SK-N-MC (cell line): ENCODE data around the gene ZBTB20.

Source experiments
- DNase-seq: peaks from one replicate; pipeline ENCODE4 v3.0.0-alpha.2; 2011; ENCODE audit warnings: low read depth, low spot score
- H3K27ac ChIP-seq: fragments of 200-600 bp; sonication (generic); 2 replicates; pipeline ENCODE4 v1.5.1; 2016; ENCODE audit warnings: mixed run types
- H3K36me3 ChIP-seq: fragments of 200-600 bp; sonication (generic); 2 replicates; pipeline ENCODE4 v1.6.1; 2017; ENCODE audit warnings: antibody characterized with exemption, low read length, mixed read lengths; ENCODE audit not compliant: insufficient read depth
- H3K4me3 ChIP-seq: fragments of 200-600 bp; sonication (generic); 2 replicates; pipeline ENCODE4 v1.5.1; 2016
- H3K9ac ChIP-seq: fragments of 200-600 bp; sonication (generic); 2 replicates; pipeline ENCODE4 v1.8.0; 2017; ENCODE audit warnings: mixed run types, mixed read lengths; ENCODE audit not compliant: insufficient read length
- H3K9me3 ChIP-seq: fragments of 200-600 bp; sonication (generic); 2 replicates; pipeline ENCODE4 v1.6.1; 2017; ENCODE audit warnings: low read depth, mild to moderate bottlenecking, antibody characterized with exemption, low read length, moderate library complexity, mixed read lengths
- EZH2 ChIP-seq: fragments of 200-600 bp; sonication (generic); IDR thresholded peaks from one replicate; pipeline ENCODE4 v1.6.1; 2017; ENCODE audit warnings: antibody characterized with exemption
- FOXP2 ChIP-seq: optimal IDR thresholded peaks from 2 replicates; pipeline ENCODE3; 2011; ENCODE audit warnings: mild to moderate bottlenecking, moderate library complexity; ENCODE audit not compliant: insufficient read depth; ENCODE audit errors: extremely low read length, control extremely low read depth
- POLR2AphosphoS5 ChIP-seq: IDR thresholded peaks from 2 replicates; pipeline ENCODE4 v1.6.1; 2012; ENCODE audit warnings: mild to moderate bottlenecking, low read depth, low read length, borderline replicate concordance

Gene ZBTB20

DNA sequence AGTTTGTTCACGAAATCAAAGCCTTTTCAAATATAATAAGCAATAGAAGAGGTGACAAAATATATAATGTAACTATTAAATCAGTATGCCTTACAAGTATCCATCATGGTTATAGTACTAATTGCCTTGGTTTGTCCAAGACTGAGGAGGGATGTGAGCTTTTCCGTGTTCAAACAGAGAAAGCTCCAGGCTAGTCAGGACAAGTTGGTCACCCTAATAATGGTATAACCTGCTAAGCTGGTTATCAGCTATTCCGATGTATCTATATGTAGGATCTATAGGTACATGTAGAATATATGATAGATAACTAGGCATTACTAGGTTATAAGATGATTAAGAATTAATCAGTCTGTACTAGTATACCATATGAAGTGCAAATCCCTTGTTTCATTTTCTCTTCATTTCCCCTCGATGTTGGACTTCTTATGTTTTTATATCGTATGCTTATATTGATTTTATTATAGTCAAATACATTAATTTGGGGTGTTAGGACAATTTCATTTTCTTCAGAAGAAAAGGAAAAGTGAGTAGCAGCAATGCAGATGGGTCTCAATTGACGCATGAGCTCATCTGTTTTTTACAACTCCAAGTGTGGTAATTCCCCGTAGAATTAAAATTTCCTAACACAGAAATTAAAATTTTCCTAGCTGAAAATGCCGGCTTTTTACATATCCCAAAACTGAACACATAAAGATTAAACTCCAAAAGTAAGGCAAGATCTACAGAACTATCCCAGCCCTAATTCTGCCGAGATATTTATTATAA is 434.2 kb downstream of the ZBTB20 start:
- no peak for DNase-seq
- H3K4me3 ChIP-seq: no peak overlapping the region
- H3K27ac ChIP-seq: no peak overlapping the region
- H3K9me3 ChIP-seq: no peaks in the 10 kb centered on the region
- H3K9ac ChIP-seq: no peak overlapping the region
- TF ChIP-seq POLR2AphosphoS5 (no peak), EZH2 (no peak), FOXP2 (no peak)
- H3K36me3 ChIP-seq: no peaks in the 10 kb centered on the region

GRCh38 chr3:114711321-114711886 is 435.7 kb downstream of the ZBTB20 start:
- Histone ChIP-seq H3K4me3 (no peak overlapping the region), H3K27ac (no peak overlapping the region), H3K36me3 (no peaks in the 10 kb centered on the region), H3K9ac (no peak overlapping the region), H3K9me3 (no peaks in the 10 kb centered on the region)
- no peak for TF ChIP-seq POLR2AphosphoS5
- TF ChIP-seq FOXP2: no peak
- no peak for TF ChIP-seq EZH2
- DNase-seq: no peak

- Histone ChIP-seq H3K4me3 (no peak overlapping the region), H3K9me3 (no peaks in the 10 kb centered on the region), H3K27ac (no peak overlapping the region), H3K9ac (no peak overlapping the region), H3K36me3 (no peaks in the 10 kb centered on the region)
- DNase-seq: no peak
- TF ChIP-seq FOXP2 (no peak), POLR2AphosphoS5 (no peak), EZH2 (no peak)
Measured at GRCh38 chr3:114709102-114709501, 438.0 kb downstream of the ZBTB20 start.

- no peak for TF ChIP-seq POLR2AphosphoS5
- no peak for TF ChIP-seq EZH2
- no peak for TF ChIP-seq FOXP2
- no peak for DNase-seq
- H3K9me3 ChIP-seq: no peaks in the 10 kb centered on the region
- H3K9ac ChIP-seq: no peak overlapping the region
- no peak overlapping the region for H3K4me3 ChIP-seq
- H3K27ac ChIP-seq: no peak overlapping the region
- no peaks in the 10 kb centered on the region for H3K36me3 ChIP-seq
Measured at GRCh38 chr3:114707252-114707860, 439.7 kb downstream of the ZBTB20 start.

- Histone ChIP-seq H3K9ac (no peak overlapping the region), H3K4me3 (no peak overlapping the region), H3K36me3 (no peaks in the 10 kb centered on the region), H3K9me3 (no peaks in the 10 kb centered on the region), H3K27ac (no peak overlapping the region)
- TF ChIP-seq FOXP2: no peak
- no peak for TF ChIP-seq EZH2
- no peak for TF ChIP-seq POLR2AphosphoS5
- DNase-seq: no peak
Measured at GRCh38 chr3:114706591-114707232, 440.4 kb downstream of the ZBTB20 start.

DNA sequence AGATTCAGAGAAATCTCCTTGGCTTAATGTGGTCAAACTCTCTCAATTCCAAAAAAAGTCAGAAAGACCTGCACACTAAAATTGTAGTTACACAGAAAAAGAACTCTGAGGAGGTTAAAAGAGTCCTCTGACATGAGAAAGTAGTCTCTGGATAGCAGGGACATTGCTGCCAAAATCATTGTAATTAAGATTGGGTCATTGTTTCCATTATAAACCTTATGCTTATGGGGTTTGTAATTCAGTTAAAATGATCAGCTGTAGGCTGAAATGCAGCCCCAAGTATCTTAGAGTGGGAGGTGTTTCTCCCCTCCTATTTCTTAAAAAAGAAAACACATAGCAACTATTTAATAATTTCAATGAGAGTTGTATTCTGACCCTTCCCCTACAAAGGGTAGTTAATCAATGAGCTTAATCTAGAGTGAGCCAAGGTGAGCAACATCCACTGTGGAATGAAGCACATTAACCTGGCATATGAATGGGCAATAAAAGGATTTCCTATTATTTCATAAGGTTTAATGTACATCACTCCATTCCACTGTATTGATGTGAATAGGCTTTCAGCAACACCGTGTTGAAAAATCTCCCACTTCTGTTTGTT is 446.4 kb downstream of the ZBTB20 start:
- no peak for DNase-seq
- Histone ChIP-seq H3K27ac (no peak overlapping the region), H3K9me3 (no peaks in the 10 kb centered on the region), H3K9ac (no peak overlapping the region), H3K36me3 (no peaks in the 10 kb centered on the region), H3K4me3 (no peak overlapping the region)
- TF ChIP-seq EZH2 (no peak), POLR2AphosphoS5 (no peak), FOXP2 (no peak)

DNA sequence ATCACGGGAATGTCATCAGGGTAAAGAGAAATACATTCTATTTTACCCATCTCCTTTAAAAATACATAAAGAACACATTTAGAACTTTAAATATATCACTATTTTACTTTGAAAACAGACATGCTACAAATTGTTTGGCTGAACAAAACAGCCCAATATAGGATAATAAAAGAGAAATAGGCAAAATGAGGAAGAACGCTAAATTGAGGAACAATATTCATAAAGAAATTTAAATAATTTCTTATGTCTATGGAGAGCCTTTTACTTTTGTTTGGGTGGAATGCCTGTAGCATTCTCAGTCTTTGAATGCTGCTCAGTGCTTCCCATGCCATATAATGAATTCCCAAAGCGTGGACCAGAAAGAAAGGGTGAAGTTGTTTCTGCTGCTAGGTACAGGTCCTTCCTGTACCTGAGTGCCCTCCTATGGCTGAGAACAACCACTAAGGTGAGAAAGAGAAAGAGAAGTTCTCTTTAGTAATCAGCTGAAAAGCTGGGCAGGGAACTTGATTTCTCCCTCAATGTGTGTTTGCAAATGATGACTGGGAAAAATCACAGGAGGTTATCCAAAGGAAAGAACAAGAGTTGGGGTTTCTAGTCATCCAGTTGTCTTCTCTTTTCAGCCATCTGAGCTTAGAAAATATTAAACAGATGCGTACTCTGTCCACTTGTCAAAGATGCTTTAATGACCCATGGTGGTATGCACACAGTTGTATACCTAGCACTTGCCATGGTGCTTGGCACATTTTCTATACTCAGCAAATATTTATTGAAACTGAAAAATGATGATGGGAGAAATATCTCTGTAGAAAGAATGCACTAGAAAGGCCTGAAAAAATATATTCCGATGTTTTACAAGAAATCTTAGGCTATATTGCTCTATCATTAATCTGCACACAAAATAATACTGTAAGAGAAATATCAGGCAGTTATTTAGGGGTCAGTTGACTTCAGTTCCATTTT is 448.7 kb downstream of the ZBTB20 start:
- no peak overlapping the region for H3K27ac ChIP-seq
- no peak overlapping the region for H3K9ac ChIP-seq
- TF ChIP-seq FOXP2: no peak
- TF ChIP-seq EZH2: no peak
- no peak for TF ChIP-seq POLR2AphosphoS5
- H3K4me3 ChIP-seq: no peak overlapping the region
- no peaks in the 10 kb centered on the region for H3K36me3 ChIP-seq
- no peaks in the 10 kb centered on the region for H3K9me3 ChIP-seq
- no peak for DNase-seq
